Dermis microvascular lymphatic vessel endothelial cell (primary cell): Measurements from ENCODE around the gene ATM. TPM values are rescaled to one million over a fixed set of nuclear protein-coding genes. Genes with fewer than 3 reads are reported as not detected.
"Not testable (repeated sequence)": the region's sequence is repeated elsewhere in the genome, so short reads cannot be mapped to it uniquely, and the experiment has no call there.

Experiments
- DNase-seq, 2 donors: peaks; one replicate each; pipeline versions ENCODE4 v3.0.0 to v3.0.0-alpha.2; 2010; ENCODE audit warnings: low read depth in 2 of 2
- total RNA-seq: library from RNA; depleted of rRNA; stranded (reverse); fragments of >200 nt; gene quantifications from 2 replicates; pipeline ENCODE4 v1.2.1, GENCODE V29; 2014

The ATM gene
- total RNA-seq, 1 donor from 2014 or later = 69.7 TPM

DNA sequence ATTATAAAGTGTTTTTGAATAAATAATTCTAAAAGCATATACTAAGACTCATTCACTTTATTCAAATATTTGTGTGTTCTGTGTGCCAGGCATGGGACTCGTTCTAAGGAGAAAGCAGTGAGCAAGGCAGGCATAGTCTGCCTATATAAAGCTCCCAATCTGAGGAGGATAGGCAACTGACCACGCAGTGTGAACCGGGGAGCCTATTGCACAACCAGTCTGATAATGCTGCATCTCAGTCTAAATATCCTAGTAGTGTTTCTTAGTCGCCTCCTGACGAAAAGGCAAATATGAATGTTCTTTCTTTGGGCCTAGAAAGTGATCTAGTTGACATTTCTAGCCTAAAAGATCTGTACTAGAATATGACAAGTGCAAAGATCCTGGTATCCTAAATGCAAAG is 146.2 kb downstream of the ATM start:
- no peak for DNase-seq

DNA sequence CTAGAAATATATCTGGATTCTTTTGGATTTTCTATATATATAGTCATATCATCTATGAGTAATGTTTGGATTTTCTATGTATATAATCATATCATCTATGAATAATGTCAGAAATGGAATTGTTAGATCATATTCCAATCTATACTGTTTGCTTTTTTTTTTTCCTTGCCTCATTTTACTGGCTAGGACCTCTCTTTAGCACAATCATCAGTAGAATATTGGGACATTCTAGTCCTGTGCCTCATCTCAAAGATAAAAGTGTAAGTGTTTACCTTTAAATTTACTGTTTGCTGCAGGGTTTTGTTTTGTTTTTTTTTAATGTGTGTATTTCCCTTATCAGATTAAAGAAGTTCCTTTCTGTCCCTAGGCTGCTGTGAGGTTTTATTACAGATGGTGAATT is 147.4 kb downstream of the ATM start:
- no peak for DNase-seq

DNA sequence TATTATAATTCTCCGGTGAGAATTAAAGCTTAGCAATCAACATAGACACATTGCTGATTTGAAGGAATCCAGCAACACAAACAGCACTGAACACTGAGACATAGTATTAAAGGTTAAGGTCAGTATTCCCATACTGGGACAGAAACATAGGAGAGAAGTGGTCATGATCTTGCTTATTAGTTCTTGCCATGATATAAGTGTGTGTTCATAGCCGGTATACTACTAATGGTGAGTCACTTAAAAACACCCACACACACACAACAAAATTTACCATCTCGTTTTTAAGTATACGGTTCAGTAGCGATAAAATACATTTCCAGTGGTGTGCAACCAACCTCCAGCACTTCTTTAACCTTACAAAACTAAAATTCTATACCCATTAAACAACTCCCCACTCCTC is 148.1 kb downstream of the ATM start:
- no peak for DNase-seq

DNA sequence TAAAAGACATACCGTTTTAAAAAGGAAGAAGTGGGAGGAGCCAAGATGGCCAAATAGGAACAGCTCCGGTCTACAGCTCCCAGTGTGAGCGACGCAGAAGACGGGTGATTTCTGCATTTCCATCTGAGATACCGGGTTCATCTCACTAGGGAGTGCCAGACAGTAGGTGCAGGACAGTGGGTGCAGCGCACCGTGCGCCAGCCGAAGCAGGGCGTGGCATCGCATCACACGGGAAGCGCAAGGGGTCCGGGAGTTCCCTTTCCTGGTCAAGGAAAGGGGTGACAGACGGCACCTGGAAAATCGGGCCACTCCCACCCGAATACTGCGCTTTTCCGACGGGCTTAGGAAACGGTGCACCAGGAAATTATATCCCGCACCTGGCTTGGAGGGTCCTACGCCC is 150.6 kb downstream of the ATM start:
- not testable (repeated sequence) for DNase-seq

DNA sequence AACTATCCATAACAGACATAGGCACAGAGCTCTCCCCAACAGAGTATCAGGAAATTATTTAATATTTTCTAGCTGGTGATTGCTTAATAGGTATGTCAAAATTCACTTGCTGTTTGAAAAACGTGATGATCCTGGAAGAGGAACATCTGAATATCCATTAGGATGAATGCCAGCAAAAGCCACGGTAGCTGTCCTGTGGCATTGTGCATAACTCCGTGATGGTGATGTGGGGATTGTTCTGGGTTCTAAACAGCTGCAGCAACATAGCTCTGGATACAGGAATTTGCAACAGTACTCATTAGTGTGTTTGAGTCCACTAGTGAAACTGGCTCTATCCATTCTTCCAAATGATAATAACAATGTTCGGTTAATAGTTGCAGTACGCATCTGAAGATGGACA is 165.7 kb downstream of the ATM start:
- DNase-seq = no peak

DNA sequence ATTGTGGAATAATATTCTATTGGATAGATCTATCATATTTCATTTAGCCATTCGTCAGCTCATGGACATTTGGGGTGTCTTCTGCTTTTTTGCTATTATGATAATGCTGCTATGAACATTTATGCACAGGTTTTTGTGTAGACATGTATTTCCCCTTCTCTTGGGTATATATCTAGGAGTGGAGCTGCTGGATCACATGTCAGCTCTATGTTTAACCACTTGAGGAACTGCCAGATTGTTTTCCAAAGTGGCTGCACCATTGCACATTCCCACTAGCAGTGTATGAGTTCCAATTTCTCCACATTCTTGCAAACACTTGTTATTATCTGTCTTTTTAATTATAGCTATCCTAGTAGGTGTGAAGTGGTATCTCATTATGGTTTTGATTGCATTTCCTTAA is 169.5 kb downstream of the ATM start:
- DNase-seq = no peak

DNA sequence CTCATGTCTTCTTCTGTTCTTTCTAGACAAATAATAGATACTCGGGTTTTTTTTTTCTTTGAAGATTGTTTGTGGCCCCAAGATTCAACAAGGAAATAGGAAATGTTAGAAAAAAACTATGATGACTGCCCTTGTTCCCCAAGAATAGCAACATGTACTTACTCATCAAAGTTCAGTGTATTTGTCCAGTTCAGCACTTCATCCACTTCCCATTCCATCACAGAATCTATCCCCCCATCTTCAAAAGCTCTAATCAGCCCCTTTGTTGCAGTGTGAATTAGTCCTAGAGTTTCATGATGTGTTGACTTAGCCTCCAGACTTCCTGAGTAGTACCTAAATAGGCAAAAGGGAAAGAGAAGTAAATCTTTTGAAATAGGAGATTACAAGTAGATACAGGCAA is 170.2 kb downstream of the ATM start:
- DNase-seq = no peak

DNA sequence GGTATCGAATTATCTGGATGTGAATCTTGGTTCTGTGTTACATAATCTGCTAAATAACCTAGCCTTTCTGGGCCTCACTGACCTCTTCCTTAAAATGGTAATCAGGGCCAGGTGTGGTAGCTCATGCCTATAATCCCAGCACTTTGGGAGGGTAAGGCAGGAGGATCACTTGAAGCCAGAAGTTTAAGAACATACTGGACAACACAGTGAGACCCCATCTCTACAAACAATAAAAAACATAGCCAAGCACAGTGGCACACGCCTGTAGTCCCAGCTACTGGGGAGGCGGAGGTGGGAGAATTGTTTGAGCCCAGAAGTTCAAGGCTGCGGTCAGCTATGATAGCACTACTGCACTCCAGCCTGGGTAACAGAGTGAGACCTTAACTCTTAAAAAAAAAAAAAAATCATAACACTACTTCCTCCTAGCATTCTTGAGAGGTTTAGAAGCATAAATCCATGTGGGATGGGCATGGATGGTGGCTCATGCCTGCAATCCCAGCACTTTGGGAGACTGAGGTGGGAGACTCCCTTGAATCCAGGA is 171.9 kb downstream of the ATM start:
- DNase-seq = no peak

DNA sequence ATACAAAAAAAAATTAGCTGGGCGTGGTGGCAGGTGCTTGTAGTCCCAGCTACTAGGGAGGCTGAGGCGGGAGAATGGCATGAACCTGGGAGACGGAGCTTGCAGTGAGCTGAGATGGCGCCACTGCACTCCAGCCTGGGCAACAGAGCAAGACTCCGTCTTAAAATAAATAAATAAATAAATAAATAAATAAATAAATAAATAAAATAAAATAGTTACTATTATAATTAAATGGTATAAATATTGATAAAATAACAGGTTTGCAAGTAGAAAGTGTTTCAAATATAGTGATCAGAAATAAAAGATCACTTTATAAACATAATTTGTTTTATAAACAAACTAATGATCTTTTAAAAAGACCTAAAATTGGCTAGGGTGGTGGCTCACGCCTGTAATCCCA is 173.8 kb downstream of the ATM start:
- not testable (repeated sequence) for DNase-seq

DNA sequence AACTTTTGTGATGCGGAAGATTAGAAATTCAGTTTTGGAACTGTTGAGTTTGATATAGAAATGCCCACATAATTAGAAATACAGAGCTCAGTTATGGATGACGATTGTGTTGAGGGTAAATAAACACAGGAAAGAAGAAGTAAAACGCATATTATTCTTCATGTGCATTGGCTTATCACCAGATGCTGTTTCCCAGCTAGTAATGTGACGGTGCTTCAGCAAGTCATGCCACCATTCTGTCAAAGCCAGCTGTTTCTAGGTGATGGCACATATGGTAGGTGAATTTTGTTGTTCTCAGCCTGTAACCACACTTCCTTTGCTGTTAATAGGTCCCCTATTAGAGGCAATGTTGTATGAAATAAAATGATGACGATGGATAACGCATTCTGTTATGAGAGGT is 175.6 kb downstream of the ATM start:
- no peak for DNase-seq

DNA sequence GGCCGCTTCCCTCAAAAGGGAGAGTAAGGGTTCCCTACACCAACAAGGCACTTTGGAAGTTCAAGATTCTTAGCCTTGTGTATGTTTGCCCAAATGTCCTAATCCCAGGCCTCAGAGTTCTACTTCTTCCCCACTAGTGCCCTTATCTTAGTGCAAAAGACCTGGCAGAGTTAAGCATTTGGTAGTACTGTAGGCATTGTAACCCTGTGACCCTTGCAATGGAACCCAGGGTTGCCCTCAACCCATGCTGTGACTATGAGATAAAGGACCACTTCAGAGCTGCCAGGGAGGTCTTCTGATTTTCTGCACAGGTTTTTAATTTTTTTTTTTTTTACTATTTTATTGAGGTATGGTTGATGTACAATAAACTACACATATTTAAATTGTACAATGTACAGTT is 179.4 kb downstream of the ATM start:
- DNase-seq = no peak

DNA sequence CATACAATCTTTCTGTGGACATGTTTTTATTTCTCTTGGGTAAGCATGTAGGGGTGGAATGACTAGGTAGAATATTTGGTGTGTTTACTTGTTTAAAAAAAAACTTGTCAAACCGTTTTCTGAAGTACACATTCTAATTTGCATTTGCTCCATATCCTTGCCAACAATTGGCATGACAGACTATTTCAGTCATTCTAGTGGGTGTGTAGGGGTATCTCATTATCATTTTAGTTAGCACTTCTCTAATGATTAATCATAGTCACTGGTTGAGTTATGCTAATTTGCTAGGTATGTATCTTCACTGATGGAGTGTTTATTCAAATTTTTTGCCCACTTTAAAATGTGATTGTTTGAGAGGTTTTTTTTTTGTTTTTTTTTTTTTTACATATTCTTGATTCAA is 180.2 kb downstream of the ATM start:
- DNase-seq = no peak

DNA sequence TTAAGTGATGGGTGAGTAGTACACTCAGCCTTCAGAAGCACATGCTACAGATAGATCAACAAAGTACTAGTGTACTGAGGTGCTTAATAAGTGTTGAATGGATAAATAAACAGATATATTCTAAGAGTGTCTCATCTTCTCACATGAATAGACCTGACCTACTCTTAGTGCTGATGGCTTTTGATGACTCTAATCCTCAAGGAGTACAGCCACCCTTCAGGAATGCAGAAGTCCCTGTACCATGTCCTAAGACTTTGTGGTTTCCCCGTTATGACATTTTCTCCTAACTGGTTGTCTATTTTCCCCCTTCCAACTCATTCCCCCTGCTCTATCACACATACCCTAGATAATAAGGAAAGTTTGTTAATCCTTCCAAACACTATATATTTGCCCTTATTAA is 182.8 kb downstream of the ATM start:
- no peak for DNase-seq

DNA sequence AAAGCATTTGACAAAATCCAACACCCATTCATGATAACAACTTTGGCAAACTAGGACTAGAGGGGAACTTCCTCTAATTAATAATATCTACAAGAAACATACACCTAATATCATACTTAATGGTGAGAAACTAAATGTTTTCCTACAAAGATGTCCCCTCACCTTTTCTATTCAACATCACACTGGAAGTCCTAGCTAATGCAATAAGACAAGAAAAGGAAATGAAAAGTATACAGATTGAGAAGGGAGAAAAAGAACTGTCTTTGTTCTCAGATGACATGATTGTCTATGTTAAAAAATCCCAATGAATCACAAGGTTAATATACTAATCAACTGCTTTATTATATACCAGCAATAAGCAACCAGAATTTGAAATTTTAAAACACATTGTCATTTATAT is 192.1 kb downstream of the ATM start:
- no peak for DNase-seq

DNA sequence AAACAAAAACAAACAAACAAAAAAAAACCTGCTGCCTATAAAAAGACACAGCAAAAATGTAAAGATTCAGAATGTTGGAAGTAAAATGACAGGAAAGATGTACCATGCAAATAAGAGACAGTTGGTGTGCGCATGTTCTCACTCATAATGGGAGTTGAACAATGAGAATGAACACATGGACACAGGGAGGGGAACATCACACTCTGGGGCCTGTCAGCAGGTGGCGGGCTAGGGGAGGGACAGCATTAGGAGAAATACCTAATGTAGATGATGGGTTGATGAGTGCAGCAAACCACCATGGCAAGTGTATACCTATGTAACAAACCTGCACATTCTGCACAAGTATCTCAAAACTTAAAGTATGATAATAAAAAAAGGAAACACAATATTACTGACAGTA is 194.7 kb downstream of the ATM start:
- DNase-seq = peak; percentile 12 to 47

Other genes with a start within 250 kb of the ATM start
- 30.9 and 32.9 TPM in 2 replicates for gene CUL5, start 214.2 kb upstream of the ATM start, total RNA-seq
- 102 and 110 TPM in 2 replicates for gene ACAT1, start 101.5 kb upstream of the ATM start, total RNA-seq
- 11.9 and 14.7 TPM in 2 replicates for gene NPAT, start 429 bp upstream of the ATM start, total RNA-seq
- gene C11orf65, start 244.5 kb downstream of the ATM start, total RNA-seq = not detected in 2 replicates